ENCODE measurements around the gene TPD52L1. TPM values are rescaled to one million over a fixed set of nuclear protein-coding genes. Genes with fewer than 3 reads are reported as not detected.
"Not testable (repeated sequence)": the region's sequence is repeated elsewhere in the genome, so short reads cannot be mapped to it uniquely, and the experiment has no call there.

The TPD52L1 gene
- total RNA-seq, 1 experiment from 2014 or later = 92.1 TPM

DNA sequence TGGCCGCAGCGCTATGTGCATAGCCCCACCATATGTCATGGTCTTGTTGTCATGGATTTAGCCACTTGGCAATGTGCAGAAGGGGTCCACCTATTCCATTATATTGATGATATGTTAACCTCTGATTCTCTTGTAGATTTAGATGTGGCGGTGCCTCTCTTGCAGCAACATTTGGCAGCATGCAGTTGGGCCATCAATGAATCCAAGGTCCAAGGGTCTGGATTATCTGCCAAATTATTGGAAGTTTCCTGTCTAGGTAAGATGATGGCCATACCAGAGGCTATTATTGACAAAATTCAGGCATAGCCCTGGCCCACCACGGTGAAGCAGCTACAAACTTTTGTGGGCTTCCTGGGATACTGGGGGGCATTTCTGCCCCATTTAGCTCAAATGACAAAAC is 116.8 kb downstream of the TPD52L1 start:
- no peak for DNase-seq (ENCODE audit: low read depth)

DNA sequence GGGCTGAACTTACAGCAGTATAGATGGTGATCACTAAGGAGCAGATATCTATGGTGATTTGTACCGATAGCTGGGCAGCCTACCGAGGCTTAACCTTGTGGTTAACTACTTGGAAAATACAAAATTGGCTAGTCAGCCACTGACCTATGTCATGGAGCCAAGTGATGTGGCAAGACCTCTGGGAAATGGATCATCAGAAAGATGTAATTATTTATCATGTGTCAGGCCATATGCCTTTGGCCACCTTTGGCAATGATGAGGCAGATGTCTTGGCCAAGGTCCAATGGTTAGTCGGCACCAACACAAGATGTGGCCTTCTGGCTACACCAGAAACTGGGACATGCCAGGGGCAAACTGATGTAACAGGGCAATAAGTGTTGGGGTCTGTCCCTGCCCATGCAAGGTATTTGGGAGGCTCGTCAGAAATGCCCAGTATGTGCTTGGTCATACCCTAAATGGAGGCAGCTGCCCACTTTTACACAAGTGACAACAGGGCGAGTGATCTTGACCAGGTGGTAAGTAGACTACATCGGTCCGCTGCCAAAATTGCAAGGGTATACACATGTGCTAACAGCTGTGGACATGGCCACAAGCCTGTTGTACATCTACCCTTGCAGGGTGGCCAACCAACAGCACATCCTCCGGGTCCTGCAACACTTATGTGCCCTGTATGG is 118.0 kb downstream of the TPD52L1 start:
- DNase-seq (ENCODE audit: low read depth) = peak; percentile 36

DNA sequence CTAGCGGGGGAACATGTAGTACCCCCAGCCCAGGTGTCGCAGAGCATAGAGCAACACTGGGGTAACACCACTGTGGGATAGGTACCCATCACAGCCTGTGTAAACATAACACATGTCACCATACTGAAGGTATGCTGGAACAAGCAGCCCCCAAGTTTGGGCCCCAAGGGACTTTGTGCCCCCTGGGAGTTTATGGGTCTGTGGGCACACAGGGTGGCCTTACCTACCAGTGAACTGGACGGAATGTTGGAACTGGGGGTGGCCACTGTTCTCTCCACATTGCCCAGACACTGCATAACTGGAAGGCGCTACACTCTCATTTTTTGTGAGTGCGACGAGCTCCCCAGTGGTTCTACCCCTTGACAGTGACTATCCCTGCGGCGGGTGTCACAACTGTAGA is 119.7 kb downstream of the TPD52L1 start:
- DNase-seq (ENCODE audit: low read depth) = no peak

DNA sequence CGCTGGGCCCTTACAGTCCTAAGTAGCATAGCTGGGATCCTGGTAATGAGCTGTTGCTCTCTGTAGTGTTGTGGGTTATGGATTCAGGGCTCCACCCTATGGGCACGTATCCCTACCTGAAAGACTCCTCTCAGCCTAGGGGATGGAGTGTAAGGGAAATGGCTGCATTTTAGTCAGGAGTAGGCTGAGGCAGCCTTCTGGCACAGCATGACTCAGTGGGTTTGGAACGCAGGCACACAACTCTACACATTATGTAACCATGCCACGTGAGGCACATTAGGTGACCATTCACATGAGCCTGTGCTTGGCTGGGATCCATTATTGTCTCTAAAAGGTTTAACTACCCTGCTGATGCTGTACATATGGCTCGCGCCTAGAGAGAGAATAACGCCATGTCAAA is 120.4 kb downstream of the TPD52L1 start:
- DNase-seq (ENCODE audit: low read depth) = peak; percentile 90

GRCh38 chr6:125274935-125275334 is 121.4 kb downstream of the TPD52L1 start:
- no peak for DNase-seq (ENCODE audit: low read depth)

DNA sequence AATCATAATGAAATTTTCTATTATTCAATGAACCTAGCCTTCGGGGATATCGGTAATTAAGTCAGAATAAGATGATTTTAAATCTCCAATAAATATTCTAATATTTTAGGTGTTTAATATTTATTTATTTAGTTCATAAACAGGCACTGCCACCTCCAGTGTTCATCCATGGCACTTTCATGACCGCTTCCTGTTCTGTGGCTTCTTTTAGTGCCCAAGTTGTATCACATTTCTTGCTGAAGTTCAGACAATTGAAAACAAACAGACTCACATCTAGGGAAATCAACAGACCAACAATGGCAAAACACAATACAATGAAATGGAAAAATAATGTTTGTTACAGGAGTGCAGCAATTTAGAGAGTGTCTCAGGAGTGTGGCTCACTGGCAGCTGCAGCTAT is 122.2 kb downstream of the TPD52L1 start:
- no peak for DNase-seq (ENCODE audit: low read depth)

GRCh38 chr6:125277838-125278237 is 124.3 kb downstream of the TPD52L1 start:
- no peak for DNase-seq (ENCODE audit: low read depth)

DNA sequence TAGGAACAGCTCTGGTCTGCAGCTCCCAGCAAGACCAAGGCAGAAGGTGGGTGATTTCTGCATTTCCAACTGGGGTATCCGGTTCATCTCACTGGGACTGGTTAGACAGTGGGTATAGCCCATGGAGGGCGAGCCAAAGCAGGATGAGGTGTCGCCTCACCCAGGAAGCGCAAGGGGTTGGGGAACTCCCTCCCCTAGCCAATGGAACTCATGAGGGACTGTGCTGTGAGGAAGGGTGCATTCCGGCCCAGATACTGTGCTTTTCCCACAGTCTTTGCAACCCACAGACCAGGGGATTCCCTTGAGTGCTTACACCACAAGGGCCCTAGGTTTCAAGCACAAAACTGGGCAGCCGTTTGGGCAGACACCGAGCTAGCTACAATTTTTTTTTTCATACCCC is 126.4 kb downstream of the TPD52L1 start:
- no peak for DNase-seq (ENCODE audit: low read depth)

DNA sequence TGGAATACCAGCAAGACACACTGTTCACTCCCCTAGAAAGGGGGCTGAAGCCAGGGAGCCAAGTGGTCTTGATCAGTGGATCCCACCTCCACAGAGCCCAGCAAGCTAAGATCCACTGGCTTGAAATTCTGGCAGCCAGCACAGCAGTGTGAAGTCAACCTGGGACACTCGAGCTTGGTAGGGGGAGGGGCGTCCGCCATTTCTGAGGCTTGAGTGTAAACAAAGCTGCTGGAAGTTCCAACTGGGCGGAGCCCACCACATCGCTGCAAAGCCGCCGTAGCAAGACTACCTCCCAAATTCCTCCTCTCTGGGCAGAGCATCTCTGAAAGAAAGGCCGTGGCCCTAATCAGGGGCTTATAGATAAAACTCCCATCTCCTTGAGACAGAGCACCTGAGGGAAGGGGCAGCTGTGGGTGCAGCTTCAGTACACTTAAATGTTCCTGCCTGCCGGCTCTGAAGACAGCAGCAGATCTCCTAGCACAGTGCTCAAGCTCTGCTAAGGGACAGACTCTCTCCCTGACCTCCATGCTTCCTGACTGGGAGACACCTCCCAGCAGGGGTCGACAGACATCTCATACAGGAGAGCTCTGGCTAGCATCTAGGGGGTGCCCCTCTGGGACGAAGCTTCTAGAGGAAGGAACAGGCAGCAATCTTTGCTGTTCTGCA is 126.9 kb downstream of the TPD52L1 start:
- DNase-seq (ENCODE audit: low read depth) = not testable (repeated sequence)

GRCh38 chr6:125282470-125282869 is 128.9 kb downstream of the TPD52L1 start:
- DNase-seq (ENCODE audit: low read depth) = not testable (repeated sequence)

GRCh38 chr6:125285353-125285752 is 131.8 kb downstream of the TPD52L1 start:
- DNase-seq (ENCODE audit: low read depth) = no peak

DNA sequence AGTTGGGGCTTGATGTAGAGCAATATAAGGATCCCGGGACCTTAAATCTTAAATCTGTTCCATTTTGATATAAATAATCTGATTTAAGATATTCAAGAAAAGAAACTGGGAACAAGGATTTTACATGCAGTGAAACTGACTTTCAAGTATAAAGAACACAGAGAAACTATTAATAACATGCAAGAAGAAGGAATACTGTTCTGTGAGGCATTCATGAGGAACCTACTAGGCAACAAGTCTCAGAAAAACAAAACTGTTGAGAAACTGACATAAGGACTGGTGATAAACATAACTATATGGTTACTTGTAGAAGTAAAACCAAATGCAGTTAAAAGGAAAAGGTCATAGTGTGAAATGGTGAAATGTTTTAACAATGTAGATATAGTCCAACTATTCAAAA is 132.4 kb downstream of the TPD52L1 start:
- no peak for DNase-seq (ENCODE audit: low read depth)

DNA sequence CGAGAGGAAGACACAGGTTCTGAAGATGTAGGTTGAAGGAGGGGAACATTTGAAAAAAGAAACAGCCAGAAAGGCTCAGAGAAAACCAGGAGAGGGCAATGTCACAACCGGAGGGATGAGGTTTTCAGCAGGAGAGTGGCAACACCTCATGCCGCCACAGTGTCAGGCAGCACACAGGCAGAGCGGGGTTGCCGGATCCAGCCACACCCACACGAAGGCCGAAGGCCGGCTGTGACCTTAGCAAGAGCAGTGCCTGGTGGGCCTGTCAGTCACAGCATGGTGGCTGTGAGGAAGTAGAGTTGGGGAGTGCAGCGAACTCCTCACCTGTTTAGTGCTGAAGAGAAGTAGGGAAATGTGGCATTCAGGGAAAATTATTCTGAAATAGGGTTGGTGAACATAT is 134.1 kb downstream of the TPD52L1 start:
- DNase-seq (ENCODE audit: low read depth) = no peak

DNA sequence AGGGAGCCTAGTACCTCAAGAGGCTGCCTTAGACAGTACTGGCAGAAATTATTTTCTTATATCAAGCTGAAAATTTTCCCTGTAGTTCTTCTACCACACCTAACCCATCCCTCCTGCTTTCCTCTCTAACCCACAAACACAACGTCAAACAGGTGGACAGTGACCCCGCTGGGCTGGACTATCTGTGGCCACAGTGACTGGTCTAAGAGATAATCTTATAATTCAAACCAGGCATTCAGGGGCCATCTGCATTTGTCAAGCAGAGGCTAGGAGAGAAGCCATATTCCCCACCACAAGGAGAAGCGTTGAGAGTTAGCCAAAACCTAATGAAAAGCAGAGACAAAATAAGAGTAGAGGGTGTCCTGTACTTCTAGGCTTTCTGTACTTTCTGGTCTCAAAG is 140.0 kb downstream of the TPD52L1 start:
- DNase-seq (ENCODE audit: low read depth) = no peak

DNA sequence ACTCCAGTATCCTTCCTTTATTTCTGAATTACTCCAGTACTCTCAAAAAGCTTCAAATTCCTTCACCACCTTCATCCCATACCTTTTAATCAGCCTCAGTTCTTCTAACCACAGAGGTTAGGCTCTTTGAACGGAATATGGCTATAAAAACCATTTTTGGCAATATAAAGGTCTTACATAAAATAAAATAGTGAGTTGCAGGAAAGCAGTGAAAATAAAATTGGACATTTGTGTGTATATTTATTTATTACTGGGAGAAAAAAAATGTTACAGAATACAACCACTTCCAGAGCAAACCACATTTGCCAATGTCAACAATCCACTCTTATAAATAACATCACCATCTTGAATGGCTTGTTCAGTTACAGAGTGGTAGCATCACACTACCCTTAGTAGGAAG is 140.5 kb downstream of the TPD52L1 start:
- DNase-seq (ENCODE audit: low read depth) = no peak

GRCh38 chr6:125294925-125295324 is 141.4 kb downstream of the TPD52L1 start:
- no peak for DNase-seq (ENCODE audit: low read depth)

- no peak for DNase-seq (ENCODE audit: low read depth)
These were observed 142.9 kb downstream of the TPD52L1 start for GRCh38 chr6:125296471-125296870.

GRCh38 chr6:125299257-125299656 is 145.7 kb downstream of the TPD52L1 start:
- DNase-seq (ENCODE audit: low read depth) = no peak

GRCh38 chr6:125300992-125301434 is 147.4 kb downstream of the TPD52L1 start:
- peak; percentile 35 for DNase-seq (ENCODE audit: low read depth)

DNA sequence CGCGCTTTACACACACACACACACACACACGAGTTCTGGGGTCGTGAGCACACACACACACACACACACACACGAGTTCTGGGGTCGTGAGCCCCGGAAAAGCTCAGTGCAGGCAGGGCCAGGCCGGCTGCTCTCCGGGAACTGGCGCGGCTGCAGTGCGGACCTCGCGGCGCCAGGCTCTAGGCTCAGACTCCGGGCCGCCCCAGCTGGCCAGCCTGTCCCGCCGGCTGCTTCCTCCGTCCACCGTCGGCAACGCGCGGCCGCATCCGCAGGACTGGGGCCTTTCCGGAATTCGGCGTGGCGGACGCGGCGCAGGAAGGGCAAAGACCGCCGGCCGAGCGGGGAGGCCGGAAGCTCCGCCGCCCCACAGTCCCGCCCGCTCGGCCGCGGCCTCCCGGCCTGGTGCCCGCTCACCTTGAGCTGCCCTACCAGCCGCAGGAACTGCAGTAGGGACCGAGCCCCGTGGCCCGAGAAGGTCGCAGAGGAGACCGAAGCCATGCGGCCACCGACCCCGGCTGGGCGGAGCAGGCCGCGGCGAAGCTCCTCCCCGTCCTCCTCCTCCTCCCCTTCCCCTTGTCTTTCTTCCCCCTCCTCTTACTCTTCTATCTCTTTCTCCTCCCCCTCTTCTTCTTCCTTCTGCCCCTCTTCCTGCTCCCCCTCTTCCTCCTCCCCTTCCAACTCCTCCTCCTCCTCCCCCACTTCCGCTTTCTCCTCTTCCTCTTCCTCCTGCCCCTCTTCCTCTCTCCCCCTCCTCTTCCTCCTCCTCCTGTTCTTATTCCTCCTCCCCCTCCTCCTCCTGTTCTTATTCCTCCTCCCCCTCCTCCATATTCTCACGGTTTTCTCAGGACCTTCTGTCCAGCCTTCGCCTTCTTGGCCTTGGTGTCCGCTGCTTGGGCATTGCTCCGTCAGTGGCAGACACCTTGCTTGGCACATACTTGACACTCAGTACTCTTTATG is 148.1 kb downstream of the TPD52L1 start, which contains the start of gene HDDC2:
TSS of gene HDDC2 (minus strand) at position 533 of the 957 bp plus-strand sequence. CDS start at position 498, 35 bp downstream.
- DNase-seq (ENCODE audit: low read depth) = peak; percentile 82

DNA sequence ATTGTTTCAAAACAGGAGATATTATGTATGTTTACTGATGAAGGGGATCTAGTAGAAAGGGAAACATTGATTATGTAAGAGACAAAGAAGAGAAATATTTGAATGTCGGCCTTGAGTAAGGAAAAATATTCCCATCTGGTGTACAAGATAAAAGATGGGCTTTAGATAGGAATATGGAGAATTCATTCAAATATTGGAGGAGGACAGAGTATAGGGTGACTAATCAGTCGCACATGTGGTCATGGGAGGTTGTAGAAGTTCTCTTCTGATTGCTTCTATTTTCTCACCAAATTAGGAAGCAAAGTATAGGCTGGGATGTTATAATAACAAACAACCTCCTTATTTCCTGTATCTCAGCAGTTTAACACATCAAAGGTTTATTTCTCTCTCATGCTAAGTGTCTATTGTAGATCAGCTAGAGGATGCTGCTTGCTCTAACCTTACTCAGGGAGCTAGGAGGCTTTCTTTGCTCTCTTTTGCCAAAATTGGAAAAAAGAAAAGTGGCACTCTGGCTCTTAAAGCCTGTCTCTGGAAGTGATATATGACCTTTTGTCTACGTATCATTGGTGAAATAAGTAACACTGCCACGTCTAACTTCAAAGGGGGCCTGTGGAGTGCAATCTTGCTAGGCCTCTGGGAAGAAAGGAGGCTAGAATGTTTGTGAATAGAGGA is 149.4 kb downstream of the TPD52L1 start:
- DNase-seq (ENCODE audit: low read depth) = peak; percentile 16

GRCh38 chr6:125303512-125303854 is 149.9 kb downstream of the TPD52L1 start:
- no peak for DNase-seq (ENCODE audit: low read depth)
